WTC11 (cell line): Measurements from ENCODE around the gene SCOC. TPM values are rescaled to one million over a fixed set of nuclear protein-coding genes. Genes with fewer than 3 reads are reported as not detected.

Experiments used
- ATAC-seq: fragments of 200-7000 bp; cut with Tn5 transposase; 2 replicates; pipeline ENCODE4 v1.10.0; 2021; ENCODE audit warnings: mild to moderate bottlenecking, moderate library complexity
- CTCF ChIA-PET: fragments of 300-600 bp; sonication (Branson Sonifier 250); formaldehyde crosslinking; loops from one replicate; lab custom pipeline; 2021; ENCODE audit warnings: antibody characterized with exemption; lab: Charles Lee
- POLR2A ChIA-PET: fragments of 350-600 bp; sonication (Branson Sonifier 250); formaldehyde crosslinking; loops from one replicate; lab custom pipeline; 2021; ENCODE audit warnings: antibody characterized with exemption; lab: Charles Lee
- DNase-seq: peaks from one replicate; pipeline ENCODE4 v3.0.0; 2021; ENCODE audit warnings: low spot score
- H3K27ac Mint-ChIP-seq: 2 replicates; pipeline ENCODE4 v1.8.0; 2021; ENCODE audit warnings: mixed read lengths
- H3K27me3 Mint-ChIP-seq: 2 replicates; pipeline ENCODE4 v1.8.0; 2021; ENCODE audit warnings: low read depth, mild to moderate bottlenecking, moderate library complexity, mixed read lengths
- H3K36me3 Mint-ChIP-seq: 2 replicates; pipeline ENCODE4 v1.8.0; 2021; ENCODE audit warnings: mixed read lengths
- H3K4me1 Mint-ChIP-seq: 2 replicates; pipeline ENCODE4 v1.8.0; 2022; ENCODE audit warnings: mixed read lengths
- H3K4me3 Mint-ChIP-seq: 2 replicates; pipeline ENCODE4 v1.8.0; 2021; ENCODE audit warnings: mild to moderate bottlenecking, moderate library complexity, mixed read lengths
- H3K9me3 Mint-ChIP-seq: 2 replicates; pipeline ENCODE4 v1.8.0; 2021; ENCODE audit warnings: mixed read lengths
- ATF6 ChIP-seq: sonication (generic); formaldehyde crosslinking; IDR thresholded peaks from 2 replicates; pipeline ENCODE4 v1.8.1; 2023; ENCODE audit warnings: mild to moderate bottlenecking, missing genetic modification reagents
- CREB1 ChIP-seq: sonication (generic); formaldehyde crosslinking; IDR thresholded peaks from 2 replicates; pipeline ENCODE4 v1.8.0; 2023; ENCODE audit warnings: mild to moderate bottlenecking, missing genetic modification reagents
- CREM ChIP-seq: sonication (generic); formaldehyde crosslinking; IDR thresholded peaks from 2 replicates; pipeline ENCODE4 v1.8.1; 2022; ENCODE audit warnings: mild to moderate bottlenecking, missing genetic modification reagents, moderate library complexity
- E2F1 ChIP-seq: sonication (generic); formaldehyde crosslinking; IDR thresholded peaks from 2 replicates; pipeline ENCODE4 v1.8.0; 2022; ENCODE audit warnings: mild to moderate bottlenecking, missing genetic modification reagents
- EMX1 ChIP-seq: fragments of 250-450 bp; sonication (Bioruptor Pico); IDR thresholded peaks from 2 replicates; pipeline ENCODE4 v1.8.0; 2021; ENCODE audit warnings: mild to moderate bottlenecking
- ERG ChIP-seq: fragments of 250-450 bp; sonication (Bioruptor Pico); IDR thresholded peaks from 2 replicates; pipeline ENCODE4 v1.8.0; 2021; ENCODE audit warnings: mild to moderate bottlenecking
- ESRRA ChIP-seq: sonication (generic); formaldehyde crosslinking; IDR thresholded peaks from 2 replicates; pipeline ENCODE4 v1.8.1; 2022; ENCODE audit warnings: mild to moderate bottlenecking, missing genetic modification reagents, borderline replicate concordance
- FOXP1 ChIP-seq: sonication (generic); formaldehyde crosslinking; IDR thresholded peaks from 2 replicates; pipeline ENCODE4 v1.8.0; 2022; ENCODE audit warnings: missing genetic modification reagents, mild to moderate bottlenecking, moderate library complexity, borderline replicate concordance
- FOXP4 ChIP-seq: sonication (generic); formaldehyde crosslinking; IDR thresholded peaks from 2 replicates; pipeline ENCODE4 v1.8.0; 2022; ENCODE audit warnings: mild to moderate bottlenecking, missing genetic modification reagents
- GTF2I ChIP-seq: fragments of 250-450 bp; sonication (Bioruptor Pico); conservative IDR thresholded peaks from 2 replicates; pipeline ENCODE4 v1.4.0; 2021; ENCODE audit warnings: mild to moderate bottlenecking
- HMGA2 ChIP-seq: fragments of 250-450 bp; sonication (Bioruptor Pico); IDR thresholded peaks from 2 replicates; pipeline ENCODE4 v1.4.0; 2021; ENCODE audit warnings: mild to moderate bottlenecking, moderate library complexity
- HMGXB4 ChIP-seq: sonication (generic); formaldehyde crosslinking; IDR thresholded peaks from 2 replicates; pipeline ENCODE4 v1.8.1; 2023; ENCODE audit warnings: mild to moderate bottlenecking, moderate library complexity, missing genetic modification reagents
- IRF1 ChIP-seq: sonication (generic); formaldehyde crosslinking; IDR thresholded peaks from 2 replicates; pipeline ENCODE4 v1.8.0; 2023; ENCODE audit warnings: missing genetic modification reagents
- MAX ChIP-seq: sonication (generic); formaldehyde crosslinking; IDR thresholded peaks from 2 replicates; pipeline ENCODE4 v1.8.0; 2022; ENCODE audit warnings: mild to moderate bottlenecking, missing genetic modification reagents
- MYBL2 ChIP-seq: sonication (generic); formaldehyde crosslinking; IDR thresholded peaks from 2 replicates; pipeline ENCODE4 v1.8.1; 2023; ENCODE audit warnings: mild to moderate bottlenecking, moderate library complexity, missing genetic modification reagents
- RELA ChIP-seq: sonication (generic); formaldehyde crosslinking; IDR thresholded peaks from 2 replicates; pipeline ENCODE4 v1.8.1; 2022; ENCODE audit warnings: missing genetic modification reagents, mild to moderate bottlenecking, borderline replicate concordance
- RORB ChIP-seq: fragments of 250-450 bp; sonication (Bioruptor Pico); IDR thresholded peaks from 2 replicates; pipeline ENCODE4 v1.9.0; 2021; ENCODE audit warnings: mild to moderate bottlenecking
- SMAD4 ChIP-seq: sonication (generic); formaldehyde crosslinking; IDR thresholded peaks from 2 replicates; pipeline ENCODE4 v1.8.0; 2022; ENCODE audit warnings: mild to moderate bottlenecking, missing genetic modification reagents
- TCF7 ChIP-seq: sonication (generic); formaldehyde crosslinking; IDR thresholded peaks from 2 replicates; pipeline ENCODE4 v1.8.0; 2022; ENCODE audit warnings: mild to moderate bottlenecking, low read depth, missing genetic modification reagents, moderate library complexity
- TEAD4 ChIP-seq: sonication (generic); formaldehyde crosslinking; IDR thresholded peaks from 2 replicates; pipeline ENCODE4 v1.8.0; 2022; ENCODE audit warnings: mild to moderate bottlenecking, missing genetic modification reagents
- ZBTB21 ChIP-seq: sonication (generic); formaldehyde crosslinking; IDR thresholded peaks from 2 replicates; pipeline ENCODE4 v1.8.1; 2023; ENCODE audit warnings: mild to moderate bottlenecking, missing genetic modification reagents, borderline replicate concordance
- ZBTB43 ChIP-seq: sonication (generic); formaldehyde crosslinking; IDR thresholded peaks from 2 replicates; pipeline ENCODE4 v1.8.1; 2023; ENCODE audit warnings: mild to moderate bottlenecking, missing genetic modification reagents
- ZNF121 ChIP-seq: sonication (generic); formaldehyde crosslinking; IDR thresholded peaks from 2 replicates; pipeline ENCODE4 v1.8.0; 2023; ENCODE audit warnings: missing genetic modification reagents
- ZNF138 ChIP-seq: sonication (generic); formaldehyde crosslinking; conservative IDR thresholded peaks from 2 replicates; pipeline ENCODE4 v1.8.1; 2022; ENCODE audit warnings: mild to moderate bottlenecking, moderate library complexity, missing genetic modification reagents
- ZNF232 ChIP-seq: sonication (generic); formaldehyde crosslinking; IDR thresholded peaks from 2 replicates; pipeline ENCODE4 v1.8.0; 2022; ENCODE audit warnings: mild to moderate bottlenecking, missing genetic modification reagents
- ZNF317 ChIP-seq: sonication (generic); formaldehyde crosslinking; IDR thresholded peaks from 2 replicates; pipeline ENCODE4 v1.8.1; 2023; ENCODE audit warnings: low read depth, mild to moderate bottlenecking, moderate library complexity, missing genetic modification reagents, borderline replicate concordance
- total RNA-seq: library from RNA; stranded (reverse); gene quantifications from 3 replicates; pipeline ENCODE4 v1.2.3, GENCODE V29; 2021

The SCOC gene
- total RNA-seq, 1 experiment from 2014 or later = 33.0 TPM

- no peak for TF ChIP-seq RORB (CRISPR knock-in tag)
- TF ChIP-seq ERG (CRISPR knock-in tag) = no peak
- TF ChIP-seq TCF7 (CRISPR knock-in tag) = no peak
- TF ChIP-seq ZNF138 (CRISPR knock-in tag) = no peak
- no peak for TF ChIP-seq ZBTB21
- no peak for TF ChIP-seq CREM (CRISPR knock-in tag)
- TF ChIP-seq EMX1 = no peak
- TF ChIP-seq RELA = no peak
- TF ChIP-seq ZNF232 (CRISPR knock-in tag) = no peak
- TF ChIP-seq HMGA2 (CRISPR knock-in tag) = no peak
- TF ChIP-seq MAX (CRISPR knock-in tag) = no peak
- no peak for TF ChIP-seq SMAD4 (CRISPR knock-in tag)
- no peak for TF ChIP-seq TEAD4
These were observed 53.2 kb downstream of the SCOC start (continued) for GRCh38 chr4:140426610-140427105.

- ChIA-PET CTCF (interaction anchor here (0.6 to 2.9 kb wide), 26 partner anchors 11 to 1397 kb away, joined by 3 to 30 read pairs (median 4); partner anchors contain the start of genes ELMOD2 and SCOC), POLR2A (interaction anchor here (0.6 to 1.5 kb wide), 3 partner anchors 54 to 381 kb away, joined by 3 to 11 read pairs (median 3); partner anchors contain the start of gene SCOC)
- ATAC-seq (peak; percentile 95), DNase-seq (peak; percentile 91)
- Mint-ChIP-seq H3K27ac (no peak within 1 kb of the TSS), H3K9me3 (no peaks in the 10 kb centered on the region), H3K27me3 (peaks cover 25% of the 10 kb centered on the region), H3K36me3 (no peaks in the 10 kb centered on the region), H3K4me1 (peaks cover 11% of the 10 kb centered on the region), H3K4me3 (peak within 1 kb of the TSS; percentile 82)
- TF ChIP-seq ZNF121 = no peak
- TF ChIP-seq ZNF317 = 0 out of 2 replicates have a peak, but pooled peaks have one; percentile 48
- 0 out of 2 replicates have a peak, but pooled peaks have one; percentile 42 for TF ChIP-seq CREB1
- no peak for TF ChIP-seq ZBTB43 (CRISPR knock-in tag)
- peak; percentile 47; the same call in 1 of the 2 replicates for TF ChIP-seq MYBL2 (CRISPR knock-in tag)
- TF ChIP-seq FOXP1 = peak; percentile 77
- peak; percentile 82; the same call in 1 of the 2 replicates for TF ChIP-seq ESRRA (CRISPR knock-in tag)
- TF ChIP-seq HMGXB4 = peak; percentile 99
- no peak for TF ChIP-seq IRF1 (CRISPR knock-in tag)
- no peak for TF ChIP-seq GTF2I (CRISPR knock-in tag)
- TF ChIP-seq E2F1 (CRISPR knock-in tag) = 0 out of 2 replicates have a peak, but pooled peaks have one; percentile 79
- TF ChIP-seq FOXP4 (CRISPR knock-in tag) = no peak
- TF ChIP-seq ATF6 (CRISPR knock-in tag) = no peak
These were observed 53.9 kb downstream of the SCOC start, which contains the start of gene CLGN for GRCh38 chr4:140427106-140427918. Gene CLGN (minus strand): TSS chr4:140427648. CDS start chr4:140413078, 14,570 bp downstream.
